A549 treated with Hydrocortisone at 1 μM for 4 hours (cell line): Measurements from ENCODE around the gene SLCO1B3. TPM values are rescaled to one million over a fixed set of nuclear protein-coding genes. Genes with fewer than 3 reads are reported as not detected.

Source experiments
- total RNA-seq: library from RNA; stranded (reverse); fragments of 200-300 nt; extraction: Qiagen RNA extraction; gene quantifications from 5 replicates; pipeline ENCODE4 v1.2.3, GENCODE V29; 2022

The SLCO1B3 gene
- 10.9 to 14.3 TPM (median 12.3 TPM) in 5 replicates for total RNA-seq

GRCh38 chr12:20810487-20810886, at the start of gene SLCO1B3:
TSS of gene SLCO1B3 (plus strand) at chr12:20810705. CDS start at chr12:20815739, 5,034 bp downstream.

Other genes with a start within 250 kb of the SLCO1B3 start
- 0.03 TPM in 1 of 5 replicates, not detected in the others for gene SLCO1C1, start 115.4 kb upstream of the SLCO1B3 start, total RNA-seq